Heart left ventricle (tissue), 16 donors: ENCODE data around the gene FGA. TPM values are rescaled to one million over a fixed set of nuclear protein-coding genes. Genes with fewer than 3 reads are reported as not detected.

ENCODE experiments used
- ATAC-seq, 4 donors: fragments of 200-7000 bp; cut with Tn5 transposase; one replicate each; pipeline ENCODE4 v1.9.1; 2020 to 2022; ENCODE audit warnings: moderate library complexity in 4 of 4, mild to moderate bottlenecking in 3 of 4, moderate number of reproducible peaks in 1 of 4
- DNase-seq, 5 donors: peaks; one replicate each; pipeline ENCODE4 v3.0.0-alpha.2; 2020
- H3K27ac ChIP-seq, 12 donors: fragments of 200-600 bp; sonication (generic) in 4 of 12; one replicate each; pipeline versions ENCODE4 v1.5.0 to v1.8.0; 2016 to 2022; ENCODE audit warnings: mild to moderate bottlenecking in 2 of 12
- H3K27me3 ChIP-seq, 9 donors: fragments of 200-600 bp; sonication (generic) in 2 of 9; one replicate each; pipeline versions ENCODE4 v1.5.1 to v1.8.0; 2016 to 2022; ENCODE audit warnings: mild to moderate bottlenecking in 3 of 9
- H3K36me3 ChIP-seq, 9 donors: fragments of 200-600 bp; sonication (generic) in 2 of 9; one replicate each; pipeline versions ENCODE4 v1.5.0 to v1.8.0; 2018 to 2022; ENCODE audit warnings: mild to moderate bottlenecking in 2 of 9
- H3K4me1 ChIP-seq, 12 donors: fragments of 200-600 bp; sonication (generic) in 4 of 12; one replicate each; pipeline versions ENCODE4 v1.5.0 to v1.8.0; 2016 to 2022; ENCODE audit warnings: mild to moderate bottlenecking in 3 of 12
- H3K4me3 ChIP-seq, 12 donors: fragments of 200-600 bp; sonication (generic) in 4 of 12; one replicate each; pipeline versions ENCODE4 v1.5.0 to v1.8.0; 2017 to 2022; ENCODE audit warnings: mild to moderate bottlenecking in 9 of 12, moderate library complexity in 4 of 12
- H3K9me3 ChIP-seq, 12 donors: fragments of 200-600 bp; sonication (generic) in 4 of 12; one replicate each; pipeline versions ENCODE4 v1.5.0 to v1.8.0; 2016 to 2022; ENCODE audit warnings: mild to moderate bottlenecking in 1 of 12
- CTCF ChIP-seq, 12 donors: fragments of 200-600 bp; sonication (generic) in 4 of 12; IDR thresholded peaks; one replicate each; pipeline versions ENCODE4 v1.5.0 to v1.8.0; 2018 to 2022; ENCODE audit warnings: antibody characterized with exemption in 12 of 12, mild to moderate bottlenecking in 5 of 12
- POLR2A ChIP-seq, 2 donors: fragments of 450-650 bp; IDR thresholded peaks; one replicate each; pipeline ENCODE4 v1.6.1; 2017; ENCODE audit warnings: antibody characterized with exemption in 2 of 2, mild to moderate bottlenecking in 2 of 2, moderate library complexity in 2 of 2
- WGBS, 4 donors: extraction: QIAGEN DNeasy Blood & Tissue Kit in 2 of 4; methylation state at CpG; one replicate each; pipeline versions ENCODE4 v1.1.5 to v1.1.7; 2013 to 2018; 5-methylcytosine and 5-hydroxymethylcytosine counted together
- intact Hi-C, 10 donors: fragments of 100-400 bp; cut with DNase I; formaldehyde crosslinking; loops; one replicate each; pipeline versions ENCODE4 v1.11.1 to v1.14.2; 2022
- polyA plus RNA-seq, 2 donors: library from polyadenylated mRNA; stranded (reverse); fragments of 200-250 nt; gene quantifications; one replicate each; pipeline ENCODE4 v1.2.3, GENCODE V29; 2013
- total RNA-seq, 9 donors: library from RNA; depleted of rRNA in 2 of 9; stranded (reverse); fragments of >200 nt in 2 of 9; fragmentation: NEBNext Ultra II Directional in 3 of 9; extraction: Animal tissue kit (Norgen Biotek cat#: 25700) in 3 of 9; gene quantifications; one replicate each; pipeline versions ENCODE4 v1.1.0 to v1.2.4, GENCODE V29; 2016 to 2023
- donor health status: ischemic (EF 13 %, LVEDD 7.1; RV severe dilation, severe dysfunction).
- donor health status: healthy with polysubstance abuse.
- donor health status: DM: no; HTN: yes; CAD: no.
- donor health status: DM: no; HTN: no; CAD: no.
- donor health status: ischemic (EF 25% LVEDD 6.9; RV normal size, moderate dysfunction).
- donor health status: ischemic (EF 25% LVEDD 5.7; RV mildly dilated, moderate dysfunction).
- donor health status: healthy.
- donor health status: DM: yes; HTN: yes; CAD: no.
- donor health status: ischemic (EF 35%, LVEDD 5.7; RV mildly dilated, moderate dysfunction).
- donor health status: nonischemic (EF 11% LVEDD 7.7; RV severe dilation, severe dysfunction).
- donor health status: DM: yes; HTN: yes; CAD: no.
- donor health status: PGD.
- donor health status: ischemic (EF 29% LVEDD 5.4; RV normal size, mild dysfunction).
- donor health status: nonischemic (EF 23%, LVEDD 6.1; RV moderate dilation, normal function).

FGA gene
- total and polyA plus RNA-seq, 11 donors, result 0.25 to 0.77 (median 0.32) TPM; not detected in 8

- intact Hi-C loops, result loop anchor here in 9 of 10 donors (1.0 to 10.0 kb wide), 11 partner anchors 65 to 823 kb away; partner anchors contain the start of gene MAP9 (in 2 of the 9)
- ATAC-seq (peak; percentile 57 to 80 (median 74)), DNase-seq (peak; percentile 63 to 78 (median 69))
- Histone ChIP-seq H3K4me1 (peaks cover 5 to 29% (median 15%) of the 10 kb centered on the region in 12 donors), H3K9me3 (no peaks in the 10 kb centered on the region), H3K27ac (peak overlapping the region in 1 of 12 donors; percentile 6), H3K4me3 (no peak overlapping the region), H3K27me3 (no peaks in the 10 kb centered on the region), H3K36me3 (peaks cover 0 to 14% (median 9%) of the 10 kb centered on the region in 9 donors)
- peak; percentile 73 to 93 (median 83) for TF ChIP-seq CTCF (IDR thresholded peaks at IDR 0.05)
- TF ChIP-seq POLR2A (IDR thresholded peaks at IDR 0.05), result no peak
- 18 to 26% (median 19%) methylated on average over 6 of the region's 6 CpGs for WGBS, 4 donors
Observed at GRCh38 chr4:154551872-154552686, 38.5 kb downstream of the FGA start.

- Histone ChIP-seq H3K36me3 (peaks cover 3 to 33% (median 29%) of the 10 kb centered on the region in 9 donors), H3K4me3 (peak within 1 kb of the TSS; percentile 56 to 91 (median 72)), H3K27me3 (no peaks in the 10 kb centered on the region), H3K4me1 (peaks cover 5 to 29% (median 15%) of the 10 kb centered on the region in 12 donors), H3K9me3 (no peaks in the 10 kb centered on the region), H3K27ac (peak within 1 kb of the TSS; percentile 25 to 90 (median 78))
- intact Hi-C loops, result loop anchor here in 8 of 10 donors (5.0 to 10.0 kb wide), 6 partner anchors 67 to 825 kb away; partner anchors contain the start of gene MAP9 (in 2 of the 8)
- DNase-seq (peak; percentile 95 to 98 (median 96)), ATAC-seq (peak; percentile 98 to 100 (median 100))
- TF ChIP-seq CTCF (IDR thresholded peaks at IDR 0.05) (peak in 6 of 12 donors; percentile 26 to 48 (median 44)), POLR2A (IDR thresholded peaks at IDR 0.05) (peak in 1 of 2 donors; percentile 75)
- WGBS, 4 donors, result 0 to 1% (median 0%) methylated on average over 49 to 51 of the region's 51 CpGs
Observed at GRCh38 chr4:154549894-154550790, 40.4 kb downstream of the FGA start, which contains the start of gene PLRG1. PLRG1 (minus strand) TSS chr4:154550400; CDS start chr4:154550308, 92 bp downstream.

DNA sequence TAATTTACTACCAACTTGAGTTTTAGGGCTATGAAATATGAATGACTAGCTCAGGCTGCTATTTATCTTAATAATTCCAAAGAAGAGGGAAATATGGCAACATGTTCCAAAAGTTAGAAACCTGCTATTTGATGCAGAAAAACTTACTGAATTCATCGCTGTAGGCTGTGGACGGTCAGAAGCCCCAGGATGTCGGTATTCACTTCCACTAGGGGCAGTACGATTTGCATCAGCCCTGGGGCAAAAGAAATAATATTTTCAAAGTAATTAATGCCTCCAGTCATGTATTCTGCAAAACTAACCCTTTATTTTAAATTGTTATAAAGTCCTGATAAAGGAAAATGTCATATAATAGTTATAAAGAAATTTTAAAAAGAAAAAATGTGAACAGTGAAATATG is 44.9 kb downstream of the FGA start:
- H3K27me3 ChIP-seq, result no peaks in the 10 kb centered on the region
- TF ChIP-seq CTCF (IDR thresholded peaks at IDR 0.05) (no peak), POLR2A (IDR thresholded peaks at IDR 0.05) (no peak)
- no peak overlapping the region for H3K27ac ChIP-seq
- no peak overlapping the region for H3K4me3 ChIP-seq
- WGBS, 4 donors, result 87 to 91% (median 88%) methylated on average over 4 of the region's 4 CpGs
- intact Hi-C loops, result no loop called here
- peaks cover under 1 to 22% (median 15%) of the 10 kb centered on the region in 12 donors for H3K4me1 ChIP-seq
- no peak for DNase-seq
- no peaks in the 10 kb centered on the region for H3K9me3 ChIP-seq
- no peak for ATAC-seq
- H3K36me3 ChIP-seq, result peaks cover 3 to 78% (median 73%) of the 10 kb centered on the region in 9 donors
